ENCODE results near the gene RANBP1.
"Not testable (repeated sequence)": the region's sequence is repeated elsewhere in the genome, so short reads cannot be mapped to it uniquely, and the experiment has no call there.

The RANBP1 gene

DNA sequence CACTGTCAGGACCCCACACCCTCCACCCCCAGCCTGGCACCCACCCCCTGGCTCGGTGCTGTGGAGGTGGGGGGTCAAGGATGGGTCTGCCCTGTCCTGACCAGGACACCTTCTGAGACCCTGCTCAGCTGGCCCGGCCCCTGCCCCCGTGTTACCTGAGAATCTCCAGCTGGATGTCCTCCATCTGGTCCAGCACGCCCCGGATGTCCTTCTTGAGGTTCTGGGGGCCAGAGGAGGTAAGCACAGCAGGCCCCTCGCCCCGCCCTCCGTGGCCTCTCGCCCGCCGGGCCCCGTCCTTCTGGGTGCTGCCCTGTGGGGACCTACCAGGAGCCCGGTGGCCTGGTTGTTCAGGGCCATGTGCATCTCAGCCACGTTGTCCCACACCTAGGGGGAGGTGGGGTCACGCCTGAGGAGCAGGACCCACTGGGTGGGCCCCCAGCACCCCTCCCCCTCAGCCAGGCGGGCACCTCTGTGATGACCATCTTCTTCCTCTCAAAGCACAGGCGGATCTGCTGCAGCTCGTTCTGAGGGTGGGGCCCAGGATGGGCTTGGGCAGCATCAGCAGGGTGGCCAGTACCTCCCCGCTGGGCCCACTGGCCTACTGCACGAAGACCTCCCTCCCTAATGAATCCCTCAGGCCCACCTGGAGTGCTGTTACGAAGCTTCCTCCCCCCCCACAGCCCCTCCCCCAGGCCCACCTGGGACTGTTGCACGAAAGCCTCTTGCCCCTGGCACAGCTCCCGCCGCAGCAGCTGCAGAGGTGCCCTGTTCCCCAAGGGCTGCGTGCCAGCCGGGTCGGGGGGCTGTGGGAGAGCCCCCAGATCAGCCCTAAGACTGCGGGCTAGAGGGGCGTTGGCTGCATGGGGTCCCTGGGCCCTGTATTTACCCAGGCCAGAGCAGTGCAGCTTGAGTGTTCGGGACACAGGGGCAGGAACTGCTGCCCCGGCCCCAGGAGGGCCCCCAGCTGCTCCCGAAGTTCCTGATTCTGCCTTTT lies 33.6 kb downstream of the RANBP1 start:
- DNase-seq (ENCODE audit: low read depth in 3 of 3, low spot score in 1 of 3) = no peak

DNA sequence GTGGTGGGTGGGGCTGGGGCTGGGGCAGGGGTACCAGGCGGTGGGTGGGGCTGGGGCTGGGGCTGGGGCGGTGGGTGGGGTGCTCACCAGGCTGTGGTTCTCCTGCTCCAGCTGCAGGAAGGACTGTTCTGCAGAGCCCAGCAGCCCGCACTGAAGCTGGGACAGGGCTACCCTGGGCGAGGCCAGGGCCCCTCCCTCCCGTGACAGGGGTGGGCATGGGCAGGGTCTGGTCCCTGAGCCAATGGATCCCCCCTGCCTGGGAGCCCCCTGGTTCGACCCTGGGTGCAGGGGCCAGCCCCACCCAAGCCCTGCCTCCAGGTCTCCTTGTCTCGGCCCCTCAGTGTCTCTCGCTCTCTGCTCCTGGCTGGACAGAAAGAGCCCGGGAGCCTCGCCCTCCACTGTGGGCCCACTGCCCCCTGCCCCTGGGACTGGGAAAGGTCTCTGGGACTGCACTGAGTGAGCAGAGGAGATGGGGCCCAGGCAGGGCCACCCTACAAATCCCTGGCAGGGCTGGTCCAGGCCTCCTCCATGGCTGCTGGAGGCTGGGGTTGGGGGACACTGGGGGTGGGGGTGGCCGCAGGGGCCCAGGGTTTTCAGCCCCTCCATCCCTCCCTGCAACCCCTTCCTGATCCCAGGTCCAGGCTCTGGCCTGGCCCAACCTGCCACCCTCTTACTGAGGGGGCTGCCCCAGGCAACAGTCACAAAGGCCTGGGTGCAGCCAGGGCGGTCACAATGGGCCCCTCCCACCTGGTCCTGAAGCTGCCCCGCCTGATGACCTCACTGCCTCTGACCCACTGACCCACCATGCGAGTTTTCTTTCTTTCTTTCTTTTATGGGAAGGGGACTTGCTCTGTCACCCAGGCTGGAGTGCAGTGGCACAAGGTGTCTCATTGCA lies 34.7 kb downstream of the RANBP1 start, which contains the start of gene CCDC188:
Gene CCDC188 (minus strand): TSS at position 675 of the 895 bp plus-strand sequence. CDS start 69 bp downstream, at position 606.
- no peak for DNase-seq (ENCODE audit: low read depth in 3 of 3, low spot score in 1 of 3)

DNA sequence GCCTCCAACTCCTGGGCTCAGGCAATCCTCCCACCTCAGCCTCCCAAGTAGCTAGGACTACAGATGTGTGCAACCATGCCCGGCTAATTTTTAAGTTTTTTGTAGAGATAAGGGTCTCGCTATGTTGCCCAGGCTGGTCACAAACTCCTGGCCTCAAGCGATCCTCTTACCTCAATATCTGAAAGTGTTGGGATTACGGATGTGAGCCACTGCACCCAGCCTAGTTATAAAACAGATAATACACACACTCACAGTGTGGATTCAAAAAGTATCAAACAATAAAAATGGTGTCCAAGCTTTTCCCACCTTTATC lies 35.3 kb downstream of the RANBP1 start:
- no peak for DNase-seq (ENCODE audit: low read depth in 3 of 3, low spot score in 1 of 3)

DNA sequence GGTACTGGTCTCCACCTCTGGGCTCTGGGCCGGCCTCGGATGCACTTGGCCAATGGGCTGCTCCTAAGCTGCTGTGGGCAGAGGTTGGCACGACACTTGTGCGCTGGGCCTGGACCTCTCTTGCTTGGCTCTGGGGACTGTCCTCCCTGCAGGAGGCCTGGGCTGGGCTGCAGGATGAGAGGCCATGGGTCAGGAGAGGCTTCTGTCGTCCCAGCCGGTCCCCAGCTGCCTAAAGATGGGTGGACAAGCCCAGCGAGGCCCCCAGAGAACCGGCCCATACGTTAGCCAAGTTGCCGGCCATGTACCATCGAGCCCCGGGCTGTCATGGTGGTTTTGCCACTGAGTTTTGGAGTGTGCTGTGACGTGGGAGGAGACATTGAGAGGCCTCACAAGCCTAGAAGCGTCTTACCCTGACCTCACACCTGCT lies 36.6 kb downstream of the RANBP1 start:
- DNase-seq (ENCODE audit: low read depth in 3 of 3, low spot score in 1 of 3) = no peak

DNA sequence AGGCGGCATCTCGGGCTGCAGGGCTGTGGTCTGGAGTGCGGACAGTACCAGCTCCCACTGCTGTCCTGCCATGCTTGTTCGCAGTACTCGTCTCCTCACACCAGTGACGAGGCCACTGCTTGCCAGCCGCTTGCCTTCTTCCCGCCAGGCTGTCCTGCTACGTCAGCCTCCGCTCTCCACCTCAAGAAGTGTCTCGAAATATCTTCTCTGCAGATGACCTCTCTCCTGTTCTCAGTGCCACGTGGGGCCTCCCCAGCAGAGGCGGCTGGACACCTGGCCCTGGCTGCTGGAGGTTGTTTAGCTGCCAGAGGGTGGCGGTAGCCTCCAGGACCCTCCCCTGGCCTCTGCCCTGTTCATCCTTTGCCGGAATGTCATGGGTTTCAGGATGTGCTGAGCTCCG lies 38.0 kb downstream of the RANBP1 start:
- DNase-seq (ENCODE audit: low read depth in 3 of 3, low spot score in 1 of 3) = no peak

DNA sequence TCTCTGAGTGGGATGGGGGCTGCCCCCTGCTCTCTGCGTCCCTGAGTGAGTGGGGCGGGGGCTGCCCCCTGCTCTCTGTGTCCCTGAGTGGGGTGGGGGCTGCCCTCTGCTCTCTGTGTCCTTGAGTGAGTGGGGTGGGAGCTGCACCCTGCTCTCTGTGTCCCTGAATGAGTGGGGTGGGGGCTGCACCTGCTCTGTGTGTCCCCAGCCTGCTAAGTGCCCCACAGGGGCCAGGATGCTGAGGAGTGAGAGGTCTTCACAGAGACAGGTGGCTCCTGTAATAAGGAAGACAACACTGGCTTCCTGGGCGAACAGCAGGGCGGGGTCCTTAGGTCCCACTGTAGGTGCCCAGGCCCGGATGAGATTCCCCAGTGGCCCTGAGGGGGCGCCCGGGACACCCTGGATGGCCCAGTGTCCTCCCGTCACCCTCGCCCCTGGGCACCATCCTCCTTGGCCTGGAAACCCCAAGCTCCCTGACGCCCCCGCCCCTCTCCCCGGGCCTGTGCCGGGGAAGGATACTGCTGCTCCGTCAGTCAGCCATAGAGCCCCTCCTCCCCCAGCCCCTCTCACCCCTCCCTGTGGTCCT lies 38.8 kb downstream of the RANBP1 start:
- DNase-seq (ENCODE audit: low read depth in 3 of 3, low spot score in 1 of 3) = no peak

DNA sequence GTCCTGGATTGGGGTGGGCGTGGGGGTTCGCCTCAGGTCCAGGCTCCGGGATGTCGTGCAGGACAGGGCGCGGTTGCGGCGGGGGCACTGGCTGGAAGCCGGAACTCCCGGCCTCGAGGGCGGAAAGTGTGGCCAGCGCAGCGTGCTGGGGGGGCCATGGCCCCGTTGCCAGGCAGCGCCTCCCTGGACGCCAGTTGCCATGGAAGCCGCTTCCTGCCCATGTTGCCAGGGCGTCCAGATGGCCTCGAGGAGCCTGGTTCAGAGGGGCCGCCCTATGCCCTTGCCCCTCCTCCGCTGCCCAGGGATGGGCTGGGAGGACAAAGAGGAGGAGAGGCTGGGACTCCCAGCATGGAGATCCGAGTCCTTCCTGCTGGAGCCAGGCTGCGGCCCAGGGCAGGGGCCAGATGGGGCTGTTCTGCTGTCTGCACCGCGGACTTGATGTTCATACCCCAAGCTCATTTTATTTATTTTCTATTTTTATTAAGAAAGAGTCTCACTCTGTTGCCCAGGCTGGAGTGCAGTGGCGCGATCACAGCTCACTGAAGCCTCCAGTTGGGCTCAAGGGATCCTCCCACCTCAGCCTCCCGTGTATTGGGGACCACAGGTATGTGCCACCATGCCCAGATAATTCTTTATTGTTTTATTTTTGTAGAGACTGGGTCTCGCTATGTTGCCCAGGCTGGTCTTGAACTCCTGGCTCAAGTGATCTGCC lies 39.6 kb downstream of the RANBP1 start:
- no peak for DNase-seq (ENCODE audit: low read depth in 3 of 3, low spot score in 1 of 3)

DNA sequence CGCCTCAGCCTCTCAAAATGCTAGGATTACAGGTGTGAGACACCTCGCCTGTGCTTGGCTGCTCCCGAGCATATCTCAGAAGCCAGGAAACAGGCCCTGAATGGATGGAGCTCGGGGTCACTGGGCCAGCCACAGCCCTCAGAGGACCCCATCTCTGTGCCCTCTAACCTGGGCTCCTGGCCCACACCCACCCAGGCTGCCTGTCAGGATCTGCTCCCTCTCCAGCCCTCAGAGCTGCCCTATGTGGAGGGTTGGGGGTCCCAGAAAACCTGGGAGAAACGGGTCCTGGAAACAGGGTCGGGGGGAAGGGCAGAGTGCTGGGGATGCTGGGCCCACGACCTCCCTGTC lies 40.1 kb downstream of the RANBP1 start:
- no peak for DNase-seq (ENCODE audit: low read depth in 3 of 3, low spot score in 1 of 3)

DNA sequence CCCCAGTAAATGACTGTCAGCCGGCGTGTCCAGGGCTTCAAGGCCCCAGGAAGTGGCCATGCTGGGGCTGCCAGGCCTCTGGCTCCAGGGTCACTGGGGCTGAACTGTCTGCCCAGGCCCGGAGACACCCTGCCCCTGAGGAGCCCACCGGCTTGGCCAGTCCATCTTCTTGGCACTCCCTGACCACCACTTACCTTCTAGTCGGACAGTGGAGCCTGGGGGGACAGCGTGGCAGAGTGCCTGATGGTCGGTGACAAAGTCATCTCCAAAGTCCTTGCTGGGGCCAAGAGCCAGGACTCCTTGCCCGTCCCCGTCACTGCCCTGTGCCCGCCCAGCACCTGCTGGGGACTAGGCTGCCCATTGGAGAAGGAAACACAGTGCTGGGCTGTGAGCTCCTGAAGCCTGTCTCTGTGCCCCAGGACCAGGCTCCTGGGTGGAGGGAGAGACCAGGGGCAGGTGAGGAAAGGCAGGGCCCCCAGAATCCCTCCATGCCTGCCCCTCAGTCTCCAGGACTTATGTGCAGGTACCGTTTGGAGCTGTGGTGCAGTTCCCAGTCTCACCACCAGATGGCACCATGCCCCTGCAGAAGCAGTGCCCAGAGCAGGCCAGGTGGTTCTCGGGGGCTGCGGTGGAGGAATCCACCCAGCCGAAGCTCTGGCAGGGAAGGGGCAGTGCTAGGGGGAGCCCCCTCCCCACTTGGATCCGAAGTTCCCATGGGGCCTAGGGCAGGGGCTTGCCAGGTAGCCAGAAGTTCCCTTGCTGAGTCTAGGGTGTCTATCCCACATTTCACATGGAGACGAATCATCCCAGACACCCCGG lies 40.9 kb downstream of the RANBP1 start:
- DNase-seq (ENCODE audit: low read depth in 3 of 3, low spot score in 1 of 3) = peak; percentile 64 to 95 (median 81)

DNA sequence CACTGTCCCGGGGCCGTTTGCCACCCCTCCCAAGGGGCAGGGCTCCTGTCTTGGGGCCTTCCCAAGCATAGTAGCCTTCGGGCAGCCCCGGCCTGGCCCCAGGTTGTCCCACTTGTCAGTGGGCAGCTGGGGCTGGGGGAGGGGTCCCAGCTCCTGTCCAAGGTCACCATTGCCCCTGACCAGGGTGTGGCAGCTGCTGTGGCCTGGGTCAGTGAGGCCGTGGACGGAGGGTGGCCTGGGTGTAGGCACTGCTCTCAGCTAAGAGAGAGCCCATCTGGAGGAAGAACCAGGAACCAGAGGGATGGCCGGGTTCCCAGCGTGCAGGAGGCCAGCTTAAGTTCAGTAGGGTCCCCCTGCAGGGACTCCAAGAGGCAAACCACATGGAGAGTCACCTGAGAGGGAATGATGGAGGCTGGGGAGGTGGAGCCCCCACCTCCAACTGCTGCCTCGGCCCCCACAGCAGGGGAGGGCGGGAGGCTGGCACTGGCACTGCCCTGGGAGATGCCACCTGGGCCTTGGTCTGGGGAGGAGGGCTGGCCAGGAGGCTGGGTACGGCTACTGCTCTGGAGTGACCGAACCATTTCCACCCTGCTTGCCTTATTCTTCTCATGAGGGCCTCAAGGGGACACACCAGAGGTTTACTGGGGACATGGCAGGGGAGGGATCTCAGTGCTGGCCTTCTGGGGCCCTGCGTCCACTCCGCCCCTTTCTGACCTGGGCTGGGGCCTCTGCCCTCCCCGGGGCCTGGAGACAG lies 41.7 kb downstream of the RANBP1 start:
- DNase-seq (ENCODE audit: low read depth in 3 of 3, low spot score in 1 of 3) = no peak

DNA sequence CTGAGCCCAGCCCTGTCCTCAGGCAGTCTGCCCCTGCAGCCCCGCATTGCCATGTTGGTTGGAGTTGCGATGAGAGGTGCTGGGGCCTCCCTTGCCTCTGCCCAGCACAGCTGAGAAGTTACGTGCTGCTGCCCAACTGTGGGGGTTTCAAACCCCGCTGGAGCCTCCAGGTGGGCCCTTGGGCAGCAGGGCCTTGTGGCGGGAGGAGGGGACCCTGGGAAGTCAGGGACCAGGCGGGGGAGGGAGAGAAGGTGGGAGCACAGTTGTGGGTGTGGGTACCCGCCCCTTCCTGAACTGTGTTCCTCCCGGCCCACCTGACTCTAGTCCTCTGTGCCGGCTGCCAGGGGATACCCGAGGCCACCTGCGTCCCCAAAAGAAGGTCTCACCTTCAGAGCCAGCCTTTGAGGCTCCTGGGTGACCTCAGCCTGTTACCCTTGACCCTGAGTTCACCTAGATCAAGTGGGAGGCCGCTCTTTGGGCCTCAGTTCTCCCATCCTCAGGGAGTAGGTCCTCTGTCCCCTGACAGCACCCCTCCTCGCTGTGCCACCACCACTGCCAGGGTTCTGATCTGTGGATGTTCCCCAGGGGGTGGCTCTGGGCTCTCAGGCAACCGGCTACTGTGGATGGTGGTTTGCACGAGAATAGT lies 42.6 kb downstream of the RANBP1 start:
- no peak for DNase-seq (ENCODE audit: low read depth in 3 of 3, low spot score in 1 of 3)

DNA sequence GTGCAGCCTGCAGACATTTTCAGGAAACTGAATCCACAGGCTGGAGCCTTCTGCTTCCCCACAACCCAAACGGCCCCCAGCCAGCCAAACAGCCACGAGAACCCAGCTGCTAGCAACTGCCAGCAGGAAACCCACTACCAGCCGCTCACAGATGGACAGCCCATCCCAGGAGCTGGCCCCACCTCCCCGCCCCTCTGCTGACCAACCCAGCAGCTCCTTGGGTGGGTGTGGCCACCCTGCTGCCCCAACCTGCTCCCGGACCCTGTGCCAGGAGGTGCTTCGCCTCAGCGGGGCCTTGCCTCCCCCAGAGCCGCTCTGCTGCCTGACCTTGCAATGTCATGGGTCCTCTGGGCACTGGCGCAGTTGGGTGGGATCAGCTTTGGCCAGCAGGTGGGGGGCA lies 43.2 kb downstream of the RANBP1 start:
- no peak for DNase-seq (ENCODE audit: low read depth in 3 of 3, low spot score in 1 of 3)

DNA sequence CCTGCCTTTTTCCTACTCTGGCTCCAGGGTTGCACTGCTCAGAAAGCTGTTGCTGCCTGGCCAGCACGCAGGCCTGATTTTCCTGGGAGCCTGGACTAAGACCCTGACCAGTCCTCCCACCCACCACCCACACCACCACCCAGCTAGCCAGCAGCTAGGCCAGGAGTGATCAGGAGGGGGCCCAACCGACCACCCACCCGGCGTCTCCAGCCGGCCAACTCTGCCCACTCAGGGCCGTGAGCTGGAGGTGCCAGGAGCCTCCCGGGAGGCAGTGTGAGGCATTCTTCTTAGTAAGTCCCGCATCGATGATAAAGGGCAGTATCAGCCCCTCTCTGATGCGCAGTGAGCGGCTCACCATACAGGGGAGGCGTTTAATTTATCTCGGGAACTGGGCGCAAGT lies 43.6 kb downstream of the RANBP1 start:
- not testable (repeated sequence) for DNase-seq (ENCODE audit: low read depth in 3 of 3, low spot score in 1 of 3)

DNA sequence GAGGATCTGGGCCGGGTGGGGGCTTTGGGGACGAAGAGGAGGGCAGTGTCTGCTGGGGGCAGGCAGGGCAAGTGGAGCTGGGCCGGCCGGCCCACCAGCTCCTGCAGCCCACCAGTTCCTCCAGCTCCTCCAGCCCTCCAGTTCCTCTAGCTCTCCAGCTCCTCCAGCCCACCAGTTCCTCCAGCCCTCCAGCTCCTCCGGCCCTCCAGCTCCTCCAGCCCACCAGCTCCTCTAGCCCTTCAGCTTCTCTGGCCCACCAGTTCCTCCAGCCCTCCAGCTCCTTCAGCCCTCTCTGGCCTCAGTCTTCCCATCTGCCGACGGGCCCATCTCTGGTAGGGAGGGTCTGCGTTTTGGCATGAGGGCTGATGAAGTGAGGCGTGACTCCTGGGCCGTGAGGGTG lies 44.1 kb downstream of the RANBP1 start:
- DNase-seq (ENCODE audit: low read depth in 3 of 3, low spot score in 1 of 3) = no peak

DNA sequence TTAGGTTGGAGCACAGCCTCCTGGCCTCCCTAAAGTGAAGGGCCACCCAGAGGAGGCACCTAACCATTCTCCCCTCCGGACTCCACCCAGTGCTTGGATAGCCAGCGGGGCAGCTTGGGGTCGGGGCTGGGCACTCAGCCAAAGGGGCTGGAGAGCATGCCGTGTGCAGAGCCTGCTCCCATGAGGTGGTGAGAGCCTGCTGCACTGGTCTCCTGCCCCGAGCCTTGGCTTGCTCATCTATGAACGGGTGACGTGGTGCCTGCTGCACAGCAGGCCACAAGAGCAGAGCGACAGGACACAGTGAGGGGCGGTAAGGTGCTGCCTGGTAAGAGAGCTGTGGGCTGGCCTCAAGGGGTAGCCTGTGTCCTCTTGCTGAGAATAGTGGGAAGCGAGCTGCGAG lies 49.0 kb downstream of the RANBP1 start:
- no peak for DNase-seq (ENCODE audit: low read depth in 3 of 3, low spot score in 1 of 3)

DNA sequence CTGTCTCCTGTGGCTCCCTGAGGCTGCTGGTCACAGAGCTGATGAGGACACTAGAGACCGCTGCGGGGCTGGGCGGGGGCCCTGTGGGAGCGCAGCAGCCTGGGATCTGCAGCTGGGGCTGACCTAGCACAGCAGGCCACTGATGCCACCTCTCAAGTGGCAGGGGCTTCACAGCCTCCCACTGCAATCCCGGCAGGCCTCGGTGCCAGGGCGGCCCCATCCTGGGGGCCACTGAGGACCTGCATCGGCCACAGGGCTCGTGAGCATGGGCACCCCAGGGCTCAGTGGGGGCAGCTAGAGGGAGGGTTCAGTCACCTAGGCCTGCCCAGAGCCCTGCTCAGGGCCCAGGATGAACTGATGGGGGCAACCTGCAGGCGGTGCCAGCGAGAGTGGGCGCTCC lies 49.5 kb downstream of the RANBP1 start:
- no peak for DNase-seq (ENCODE audit: low read depth in 3 of 3, low spot score in 1 of 3)

DNA sequence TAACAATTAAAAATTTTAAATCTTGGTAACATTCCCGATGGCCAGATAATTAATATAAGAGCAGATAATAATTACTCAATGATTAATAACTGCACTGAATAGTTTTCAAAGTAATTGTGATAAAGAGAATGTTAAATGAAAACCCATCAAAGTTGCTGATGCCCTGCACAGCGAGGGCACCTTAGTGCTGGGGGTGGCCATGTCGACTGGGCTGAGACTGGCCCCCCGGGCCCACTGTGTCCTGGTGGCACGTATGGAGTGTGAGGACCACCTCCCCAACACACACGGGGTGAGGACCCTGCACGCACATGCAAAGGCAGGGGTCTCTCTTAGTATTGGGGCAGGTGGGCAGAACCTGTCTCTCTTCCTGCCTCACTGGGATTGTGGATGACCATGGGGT lies 50.0 kb downstream of the RANBP1 start:
- no peak for DNase-seq (ENCODE audit: low read depth in 3 of 3, low spot score in 1 of 3)

DNA sequence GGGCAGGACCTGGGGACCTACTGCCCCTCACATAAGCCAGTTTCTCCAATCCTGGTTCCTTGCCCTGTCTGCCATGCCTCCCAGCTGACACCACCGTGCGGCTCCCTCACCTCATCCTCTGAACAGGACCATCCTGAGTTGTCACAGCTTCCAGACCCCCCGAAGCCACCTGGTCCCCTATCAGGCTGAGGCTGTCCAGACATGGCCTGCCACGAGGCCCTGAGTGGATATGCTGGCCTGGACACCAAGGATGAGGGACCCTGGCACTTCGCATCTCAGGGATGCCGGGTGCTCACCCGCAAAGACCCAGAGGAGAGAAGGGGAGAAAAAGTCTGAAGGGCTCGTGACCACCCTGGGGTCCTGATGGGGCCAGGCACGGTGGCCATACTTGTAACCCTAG lies 50.8 kb downstream of the RANBP1 start:
- DNase-seq (ENCODE audit: low read depth in 3 of 3, low spot score in 1 of 3) = no peak

Measured in stimulated activated CD4-positive, alpha-beta T cell treated with anti-CD3 and anti-CD28 coated beads, TNF-alpha, amount 100 ng/mL, for 1 hour (primary cell).